CD4-positive, alpha-beta memory T cell (primary cell): ENCODE data around the gene PIGZ. TPM values are rescaled to one million over a fixed set of nuclear protein-coding genes. Genes with fewer than 3 reads are reported as not detected.

ENCODE experiments used
- CTCF ChIA-PET: fragments of 350-600 bp; sonication (Branson Sonifier 250); formaldehyde crosslinking; loops from one replicate; lab custom pipeline; 2021; ENCODE audit warnings: inconsistent platforms; ENCODE audit not compliant: partially characterized antibody; lab: Charles Lee
- POLR2A ChIA-PET: fragments of 350-600 bp; sonication (Branson Sonifier 250); formaldehyde crosslinking; loops from one replicate; lab custom pipeline; 2021; ENCODE audit not compliant: partially characterized antibody; lab: Charles Lee
- DNase-seq, 5 donors: peaks; one replicate each; pipeline versions ENCODE4 v3.0.0 to v3.0.0-alpha.2; 2020 to 2022; ENCODE audit warnings: mixed read lengths in 1 of 5
- H3K27ac ChIP-seq: one replicate; pipeline ENCODE4 v1.7.0; 2013; ENCODE audit warnings: low read depth, low read length
- H3K27me3 ChIP-seq: 2 replicates; pipeline ENCODE4 v1.7.0; 2013; ENCODE audit warnings: mild to moderate bottlenecking, low read length, moderate library complexity; ENCODE audit not compliant: insufficient read depth
- H3K36me3 ChIP-seq: 2 replicates; pipeline ENCODE4 v1.7.0; 2013; ENCODE audit warnings: mild to moderate bottlenecking, low read length, moderate library complexity; ENCODE audit not compliant: insufficient read depth
- H3K4me1 ChIP-seq: 2 replicates; pipeline ENCODE4 v1.7.0; 2013; ENCODE audit warnings: mild to moderate bottlenecking, low read length, moderate library complexity; ENCODE audit not compliant: insufficient read depth
- H3K4me3 ChIP-seq, 2 donors: one replicate each; pipeline ENCODE4 v1.7.0; 2013; ENCODE audit warnings: low read length in 2 of 2, mild to moderate bottlenecking in 1 of 2
- H3K9me3 ChIP-seq, 2 donors: one replicate each; pipeline ENCODE4 v1.7.0; 2013; ENCODE audit warnings: low read length in 2 of 2, control low read depth in 1 of 2; ENCODE audit not compliant: control insufficient read depth in 1 of 2
- H3K27ac Mint-ChIP-seq, 7 donors: one replicate each; pipeline ENCODE4 v1.8.0; 2020 to 2021; ENCODE audit warnings: mixed read lengths in 7 of 7, mild to moderate bottlenecking in 6 of 7, inconsistent platforms in 3 of 7, moderate library complexity in 3 of 7
- H3K27me3 Mint-ChIP-seq, 2 donors: one replicate each; pipeline ENCODE4 v1.8.0; 2020 to 2021; ENCODE audit warnings: mixed read lengths in 2 of 2
- H3K36me3 Mint-ChIP-seq, 2 donors: one replicate each; pipeline ENCODE4 v1.8.0; 2020 to 2021; ENCODE audit warnings: mixed read lengths in 2 of 2, inconsistent platforms in 1 of 2, mild to moderate bottlenecking in 1 of 2
- H3K4me1 Mint-ChIP-seq, 4 donors: one replicate each; pipeline ENCODE4 v1.8.0; 2020 to 2021; ENCODE audit warnings: mixed read lengths in 4 of 4, mild to moderate bottlenecking in 1 of 4
- H3K4me3 Mint-ChIP-seq, 8 donors: one replicate each; pipeline ENCODE4 v1.8.0; 2020 to 2021; ENCODE audit warnings: mixed read lengths in 8 of 8, mild to moderate bottlenecking in 7 of 8, moderate library complexity in 6 of 8, inconsistent platforms in 3 of 8
- H3K9me3 Mint-ChIP-seq, 8 donors: one replicate each; pipeline ENCODE4 v1.8.0; 2020 to 2021; ENCODE audit warnings: mixed read lengths in 8 of 8, mild to moderate bottlenecking in 5 of 8, inconsistent platforms in 3 of 8, moderate library complexity in 1 of 8
- intact Hi-C: fragments of 100-400 bp; cut with micrococcal nuclease; formaldehyde crosslinking; loops from one replicate; pipeline ENCODE4 v1.15.1; 2023
- polyA plus RNA-seq, 2 donors: library from polyadenylated mRNA; unstranded; fragments of 300-500 nt; fragmentation: Illumina TruSeq; gene quantifications; one replicate each; pipeline ENCODE4 v1.2.3, GENCODE V29; 2021
- total RNA-seq, 2 experiments: library from RNA; stranded (reverse); gene quantifications; one replicate each; pipeline ENCODE4 v1.2.3, GENCODE V29; 2021

The PIGZ gene
- total and polyA plus RNA-seq, 4 experiments from 2014 or later = 0.33 to 1.2 (median 0.56) TPM

GRCh38 chr3:196985954-196986885, 17.6 kb upstream of the PIGZ start:
- H3K9me3 Mint-ChIP-seq = peaks cover 0 to 15% (median 9%) of the 10 kb centered on the region in 8 donors
- intact Hi-C loops = no loop called here
- POLR2A ChIA-PET = no interaction called here
- CTCF ChIA-PET = no interaction called here
- Histone ChIP-seq H3K27me3 (no peaks in the 10 kb centered on the region), H3K4me1 (no peaks in the 10 kb centered on the region), H3K4me3 (no peak overlapping the region), H3K36me3 (no peaks in the 10 kb centered on the region), H3K27ac (no peak overlapping the region), H3K9me3 (no peaks in the 10 kb centered on the region)
- peaks cover 0 to 5% of the 10 kb centered on the region in 2 donors for H3K36me3 Mint-ChIP-seq
- peaks cover 10 to 12% of the 10 kb centered on the region in 2 donors for H3K27me3 Mint-ChIP-seq
- no peak for DNase-seq
- H3K27ac Mint-ChIP-seq = no peak overlapping the region
- no peak overlapping the region for H3K4me3 Mint-ChIP-seq
- H3K4me1 Mint-ChIP-seq = no peaks in the 10 kb centered on the region

- Histone ChIP-seq H3K9me3 (no peaks in the 10 kb centered on the region), H3K4me3 (no peak overlapping the region), H3K27ac (no peak overlapping the region), H3K36me3 (no peaks in the 10 kb centered on the region), H3K27me3 (no peaks in the 10 kb centered on the region), H3K4me1 (no peaks in the 10 kb centered on the region)
- intact Hi-C loops = no loop called here
- peaks cover 0 to 5% of the 10 kb centered on the region in 2 donors for H3K36me3 Mint-ChIP-seq
- H3K9me3 Mint-ChIP-seq = peaks cover 0 to 15% (median 9%) of the 10 kb centered on the region in 8 donors
- no peak overlapping the region for H3K27ac Mint-ChIP-seq
- CTCF ChIA-PET = no interaction called here
- POLR2A ChIA-PET = no interaction called here
- DNase-seq = no peak
- no peak overlapping the region for H3K4me3 Mint-ChIP-seq
- no peaks in the 10 kb centered on the region for H3K4me1 Mint-ChIP-seq
- peaks cover 12 to 14% of the 10 kb centered on the region in 2 donors for H3K27me3 Mint-ChIP-seq
These were observed 16.7 kb upstream of the PIGZ start for GRCh38 chr3:196985298-196985697.

- intact Hi-C loops = no loop called here
- peaks cover 0 to 5% of the 10 kb centered on the region in 2 donors for H3K36me3 Mint-ChIP-seq
- peaks cover 3 to 8% (median 4%) of the 10 kb centered on the region in 4 donors for H3K4me1 Mint-ChIP-seq
- H3K27me3 ChIP-seq = no peaks in the 10 kb centered on the region
- peaks cover 0 to 15% (median 9%) of the 10 kb centered on the region in 8 donors for H3K9me3 Mint-ChIP-seq
- DNase-seq = no peak
- no peaks in the 10 kb centered on the region for H3K4me1 ChIP-seq
- ChIA-PET POLR2A (no interaction called here), CTCF (interaction anchor here (0.9 kb wide), 1 partner anchor 46 kb away, joined by 3 read pairs; the partner anchor contains the start of gene MELTF)
- H3K36me3 ChIP-seq = no peaks in the 10 kb centered on the region
- H3K27ac Mint-ChIP-seq = no peak overlapping the region
- no peak overlapping the region for H3K4me3 Mint-ChIP-seq
- peaks cover 14 to 16% of the 10 kb centered on the region in 2 donors for H3K27me3 Mint-ChIP-seq
- no peak overlapping the region for H3K27ac ChIP-seq
- H3K4me3 ChIP-seq = no peak overlapping the region
- no peaks in the 10 kb centered on the region for H3K9me3 ChIP-seq
These were observed 14.6 kb upstream of the PIGZ start for GRCh38 chr3:196983186-196983585.

- ChIA-PET CTCF (interaction anchor here (1.0 kb wide), 1 partner anchor 11 kb away, joined by 3 read pairs; no protein-coding TSS in a partner anchor), POLR2A (no interaction called here)
- no peaks in the 10 kb centered on the region for H3K9me3 ChIP-seq
- Mint-ChIP-seq H3K27ac (no peak overlapping the region), H3K36me3 (peaks cover 0 to 5% of the 10 kb centered on the region in 2 donors), H3K9me3 (peaks cover 0 to 15% (median 9%) of the 10 kb centered on the region in 8 donors), H3K27me3 (peaks cover 12 to 16% of the 10 kb centered on the region in 2 donors), H3K4me3 (no peak overlapping the region), H3K4me1 (peaks cover 3 to 8% (median 4%) of the 10 kb centered on the region in 4 donors)
- H3K27ac ChIP-seq = no peak overlapping the region
- DNase-seq = no peak
- no peaks in the 10 kb centered on the region for H3K4me1 ChIP-seq
- no peaks in the 10 kb centered on the region for H3K27me3 ChIP-seq
- intact Hi-C loops = no loop called here
- no peak overlapping the region for H3K4me3 ChIP-seq
- no peaks in the 10 kb centered on the region for H3K36me3 ChIP-seq
These were observed 13.0 kb upstream of the PIGZ start for GRCh38 chr3:196981657-196982056.

GRCh38 chr3:196979545-196979944, 10.9 kb upstream of the PIGZ start:
- POLR2A ChIA-PET = no interaction called here
- Histone ChIP-seq H3K36me3 (no peaks in the 10 kb centered on the region), H3K4me1 (no peaks in the 10 kb centered on the region), H3K27ac (no peak overlapping the region), H3K9me3 (no peaks in the 10 kb centered on the region), H3K27me3 (no peaks in the 10 kb centered on the region), H3K4me3 (no peak overlapping the region)
- no peak overlapping the region for H3K4me3 Mint-ChIP-seq
- peaks cover 0 to 15% (median 9%) of the 10 kb centered on the region in 8 donors for H3K9me3 Mint-ChIP-seq
- intact Hi-C loops = loop anchor here (2.0 kb wide), 1 partner anchor 49 kb away; the partner anchor contains the start of gene MELTF
- H3K27me3 Mint-ChIP-seq = peaks cover 6 to 12% of the 10 kb centered on the region in 2 donors
- H3K36me3 Mint-ChIP-seq = peaks cover 0 to 5% of the 10 kb centered on the region in 2 donors
- DNase-seq = no peak
- CTCF ChIA-PET = no interaction called here
- no peak overlapping the region for H3K27ac Mint-ChIP-seq
- H3K4me1 Mint-ChIP-seq = peaks cover 3 to 8% (median 4%) of the 10 kb centered on the region in 4 donors

- POLR2A ChIA-PET = no interaction called here
- DNase-seq = no peak
These were observed 8.3 kb upstream of the PIGZ start for GRCh38 chr3:196976941-196977340.

GRCh38 chr3:196975349-196975748, 6.7 kb upstream of the PIGZ start:
- H3K9me3 ChIP-seq = no peaks in the 10 kb centered on the region
- no peak for DNase-seq
- no peak overlapping the region for H3K27ac ChIP-seq
- H3K4me3 ChIP-seq = no peak overlapping the region
- intact Hi-C loops = no loop called here
- Mint-ChIP-seq H3K27ac (peak overlapping the region in 1 of 7 donors; percentile 10), H3K27me3 (peaks cover 0 to 5% of the 10 kb centered on the region in 2 donors), H3K36me3 (no peaks in the 10 kb centered on the region), H3K4me1 (peaks cover 3 to 11% (median 5%) of the 10 kb centered on the region in 4 donors), H3K4me3 (no peak overlapping the region), H3K9me3 (peaks cover 0 to 2% (median 0%) of the 10 kb centered on the region in 8 donors)
- no peaks in the 10 kb centered on the region for H3K36me3 ChIP-seq
- ChIA-PET POLR2A (no interaction called here), CTCF (interaction anchor here (2.3 kb wide), 1 partner anchor 138 kb away, joined by 5 read pairs; no protein-coding TSS in a partner anchor)
- no peaks in the 10 kb centered on the region for H3K4me1 ChIP-seq
- H3K27me3 ChIP-seq = no peaks in the 10 kb centered on the region

More at GRCh38 chr3:196976941-196977340, 8.3 kb upstream of the PIGZ start:
- Histone ChIP-seq H3K4me1 (no peaks in the 10 kb centered on the region), H3K9me3 (no peaks in the 10 kb centered on the region), H3K27me3 (no peaks in the 10 kb centered on the region), H3K27ac (no peak overlapping the region), H3K4me3 (no peak overlapping the region), H3K36me3 (no peaks in the 10 kb centered on the region)
- peaks cover 0 to 6% (median under 1%) of the 10 kb centered on the region in 8 donors for H3K9me3 Mint-ChIP-seq
- CTCF ChIA-PET = interaction anchor here (2.3 kb wide), 1 partner anchor 139 kb away, joined by 5 read pairs; no protein-coding TSS in a partner anchor
- H3K27ac Mint-ChIP-seq = no peak overlapping the region
- no peak overlapping the region for H3K4me3 Mint-ChIP-seq
- no peaks in the 10 kb centered on the region for H3K36me3 Mint-ChIP-seq
- H3K4me1 Mint-ChIP-seq = peaks cover 3 to 8% (median 4%) of the 10 kb centered on the region in 4 donors
- intact Hi-C loops = no loop called here
- H3K27me3 Mint-ChIP-seq = peaks cover 6 to 11% of the 10 kb centered on the region in 2 donors
